NCI-H345 treated with DMSO at 0.1 percent for 48 hours (cell line): Measurements from ENCODE around the gene POU3F4.

Experiments used
- DNase-seq: peaks from one replicate; lab custom pipeline; 2025; ENCODE audit not compliant: unreplicated experiment; lab: John Stamatoyannopoulos, UW

POU3F4 gene

DNA sequence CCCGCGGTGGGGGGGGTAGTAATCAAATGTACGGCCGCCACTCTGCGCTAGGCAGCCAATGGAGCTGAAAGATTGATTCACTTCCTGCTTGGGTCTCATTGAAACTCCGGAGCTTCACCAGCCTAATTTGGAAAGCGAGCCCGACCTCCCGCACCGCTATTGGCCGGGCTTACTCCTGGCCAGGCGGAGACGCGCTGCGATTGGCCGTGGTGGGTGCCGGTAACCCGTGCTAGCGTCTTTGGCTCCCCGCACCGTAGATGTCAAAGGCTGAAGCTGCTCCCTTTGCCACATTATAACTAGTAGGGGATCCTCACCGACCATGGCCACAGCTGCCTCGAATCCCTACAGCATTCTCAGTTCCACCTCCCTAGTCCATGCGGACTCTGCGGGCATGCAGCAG lies at the start of gene POU3F4:
POU3F4 (plus strand) TSS at position 285 of the 400 bp plus-strand sequence; CDS start at position 320, 35 bp downstream.
- DNase-seq, result no peak

DNA sequence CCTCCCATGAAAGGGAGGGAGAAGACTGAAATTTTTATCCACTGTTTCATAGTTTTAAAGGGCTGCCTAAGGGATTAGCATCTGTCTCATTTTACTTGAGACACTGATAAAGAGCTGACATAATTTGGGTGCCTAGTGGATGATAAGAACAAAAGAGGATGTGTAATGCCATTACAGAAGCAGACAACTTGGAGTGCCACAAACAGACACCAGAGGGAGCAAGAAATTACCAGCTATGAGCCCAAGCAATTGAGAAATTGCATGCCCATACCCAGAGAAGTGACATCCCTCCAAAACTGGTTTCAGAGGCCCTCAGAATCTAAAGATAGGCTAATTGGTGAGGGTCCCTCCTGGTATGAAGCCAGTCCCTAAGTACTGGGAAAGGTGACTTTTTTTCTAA lies 38.5 kb upstream of the POU3F4 start:
- DNase-seq, result no peak

DNA sequence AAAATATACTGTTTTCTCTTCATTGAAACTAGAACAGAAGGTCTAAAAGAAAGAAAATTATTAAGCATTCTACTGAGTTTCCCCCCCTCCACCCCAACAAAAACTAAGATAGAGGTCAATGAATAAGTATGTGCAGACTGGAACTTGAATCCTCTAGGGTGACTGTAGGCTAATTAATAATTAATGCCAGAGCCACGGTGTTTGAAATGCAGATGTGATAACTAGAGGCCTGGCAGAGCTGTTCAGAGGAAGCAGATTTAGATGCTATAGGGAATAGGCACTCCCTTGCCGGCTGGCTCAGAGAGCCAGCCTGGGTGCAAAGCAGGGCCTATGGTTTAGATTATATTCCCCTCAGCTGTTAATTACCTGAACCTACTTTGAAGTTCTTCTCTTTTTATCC lies 12.2 kb upstream of the POU3F4 start:
- no peak for DNase-seq

DNA sequence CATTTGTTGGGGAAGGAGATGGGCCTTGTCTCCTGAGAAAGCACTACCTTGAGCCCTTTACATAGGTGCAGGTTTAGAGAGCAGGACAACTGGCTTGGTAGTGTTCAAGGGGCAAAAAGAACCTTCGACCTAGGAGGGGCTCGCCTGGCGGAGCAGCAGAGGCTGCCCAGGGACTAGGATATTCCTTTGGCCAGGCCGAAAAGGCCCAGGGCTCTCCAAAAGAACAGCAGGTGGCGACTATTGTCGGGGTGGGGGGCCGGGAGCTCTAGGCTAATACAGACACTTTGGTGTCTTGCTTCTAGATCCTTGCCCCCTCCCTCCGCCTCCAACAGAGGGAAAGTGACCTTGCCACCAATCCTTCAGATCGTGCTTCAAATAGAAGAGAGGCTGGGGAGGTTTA lies 7.1 kb upstream of the POU3F4 start:
- DNase-seq, result no peak

DNA sequence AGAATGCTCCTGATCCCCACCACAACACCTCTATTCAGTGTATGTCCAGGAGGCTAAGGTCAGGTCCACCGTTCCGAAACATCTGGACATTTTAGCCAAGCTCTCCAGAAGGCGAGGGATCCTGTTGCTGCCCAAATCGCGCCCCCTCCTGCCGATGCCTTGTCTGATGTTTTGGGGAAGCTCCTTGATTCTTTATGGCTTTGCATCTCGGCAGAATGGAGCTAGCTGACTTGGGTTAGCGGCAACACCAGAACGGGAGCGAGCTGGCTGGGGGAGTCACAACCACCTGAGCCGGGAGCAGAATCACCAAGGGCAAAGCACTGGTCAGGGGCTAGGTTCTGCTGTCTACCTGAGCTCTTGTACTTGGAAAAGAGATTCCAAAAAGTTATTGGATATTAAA lies 6.6 kb upstream of the POU3F4 start:
- DNase-seq, result no peak

DNA sequence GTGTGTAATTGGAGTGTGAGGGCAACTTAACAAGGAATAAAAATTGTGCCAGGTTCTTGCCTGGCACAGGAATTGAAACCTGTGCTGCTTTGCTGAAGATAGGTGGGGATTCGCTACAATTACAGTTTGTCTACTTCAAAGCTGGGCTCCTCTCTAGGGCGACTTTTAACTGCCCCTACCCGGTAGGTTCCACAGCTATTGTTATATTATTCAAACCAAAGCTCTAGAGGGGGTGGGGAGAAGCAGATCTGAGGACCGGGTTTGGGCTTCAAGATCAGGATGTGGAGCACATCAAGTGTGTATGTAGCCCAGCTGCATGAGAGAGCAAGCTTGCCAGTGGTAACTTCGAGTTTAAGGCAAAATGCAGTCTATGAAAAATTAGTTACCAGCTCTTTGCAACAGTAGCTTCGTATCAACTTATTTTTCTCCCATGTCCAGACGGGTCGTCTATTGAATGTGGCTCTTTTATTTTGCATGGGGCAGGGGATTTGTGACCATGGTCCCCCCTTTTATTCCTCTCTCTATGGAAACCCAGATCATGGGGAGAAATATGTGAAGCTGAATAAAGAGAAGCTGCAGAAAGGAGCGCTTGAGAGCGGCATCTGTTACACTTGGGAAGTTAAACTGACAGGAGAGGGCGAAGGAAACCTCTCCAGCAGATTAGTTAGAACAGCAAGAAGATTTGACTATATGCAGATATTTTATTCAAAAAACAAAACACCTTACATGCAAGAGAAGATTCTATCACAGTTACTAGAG lies 3.2 kb upstream of the POU3F4 start:
- DNase-seq, result no peak

DNA sequence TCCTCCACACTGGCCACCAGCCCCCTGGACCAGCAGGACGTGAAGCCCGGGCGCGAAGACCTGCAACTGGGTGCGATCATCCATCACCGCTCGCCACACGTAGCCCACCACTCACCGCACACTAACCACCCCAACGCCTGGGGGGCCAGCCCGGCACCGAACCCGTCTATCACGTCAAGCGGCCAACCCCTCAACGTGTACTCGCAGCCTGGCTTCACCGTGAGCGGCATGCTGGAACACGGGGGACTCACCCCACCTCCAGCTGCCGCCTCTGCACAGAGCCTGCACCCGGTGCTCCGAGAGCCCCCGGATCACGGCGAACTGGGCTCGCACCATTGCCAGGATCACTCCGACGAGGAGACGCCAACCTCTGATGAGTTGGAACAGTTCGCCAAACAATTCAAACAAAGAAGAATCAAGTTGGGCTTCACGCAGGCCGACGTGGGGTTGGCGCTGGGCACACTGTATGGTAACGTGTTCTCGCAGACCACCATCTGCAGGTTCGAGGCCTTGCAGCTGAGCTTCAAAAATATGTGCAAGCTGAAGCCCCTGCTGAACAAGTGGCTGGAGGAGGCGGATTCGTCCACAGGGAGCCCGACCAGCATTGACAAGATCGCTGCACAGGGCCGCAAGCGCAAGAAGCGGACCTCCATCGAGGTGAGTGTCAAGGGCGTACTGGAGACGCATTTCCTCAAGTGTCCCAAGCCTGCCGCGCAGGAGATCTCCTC lies 600 bp downstream of the POU3F4 start:
- DNase-seq, result no peak

DNA sequence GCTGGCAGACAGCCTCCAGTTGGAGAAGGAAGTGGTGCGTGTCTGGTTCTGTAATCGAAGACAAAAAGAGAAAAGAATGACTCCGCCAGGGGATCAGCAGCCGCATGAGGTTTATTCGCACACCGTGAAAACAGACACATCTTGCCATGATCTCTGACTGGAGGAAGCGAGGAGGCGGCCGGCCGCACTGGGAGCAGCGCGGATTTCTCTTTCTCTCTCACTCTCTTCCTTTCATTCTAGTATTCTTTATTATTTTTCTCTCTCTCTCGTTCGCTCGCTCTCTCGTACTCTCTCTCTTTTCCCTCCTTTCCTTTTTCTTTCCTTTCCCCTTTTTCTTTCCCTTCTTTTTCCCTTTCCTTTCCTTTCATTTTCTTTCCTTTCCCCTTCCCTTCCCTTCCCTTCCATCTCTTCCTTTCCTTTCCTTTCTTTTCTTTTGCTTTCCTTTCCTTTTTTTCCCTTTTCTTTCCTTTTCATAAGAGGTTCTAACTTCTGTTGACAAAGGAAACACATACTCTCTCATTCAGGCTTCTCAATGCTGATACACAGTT lies 1.2 kb downstream of the POU3F4 start:
- no peak for DNase-seq

DNA sequence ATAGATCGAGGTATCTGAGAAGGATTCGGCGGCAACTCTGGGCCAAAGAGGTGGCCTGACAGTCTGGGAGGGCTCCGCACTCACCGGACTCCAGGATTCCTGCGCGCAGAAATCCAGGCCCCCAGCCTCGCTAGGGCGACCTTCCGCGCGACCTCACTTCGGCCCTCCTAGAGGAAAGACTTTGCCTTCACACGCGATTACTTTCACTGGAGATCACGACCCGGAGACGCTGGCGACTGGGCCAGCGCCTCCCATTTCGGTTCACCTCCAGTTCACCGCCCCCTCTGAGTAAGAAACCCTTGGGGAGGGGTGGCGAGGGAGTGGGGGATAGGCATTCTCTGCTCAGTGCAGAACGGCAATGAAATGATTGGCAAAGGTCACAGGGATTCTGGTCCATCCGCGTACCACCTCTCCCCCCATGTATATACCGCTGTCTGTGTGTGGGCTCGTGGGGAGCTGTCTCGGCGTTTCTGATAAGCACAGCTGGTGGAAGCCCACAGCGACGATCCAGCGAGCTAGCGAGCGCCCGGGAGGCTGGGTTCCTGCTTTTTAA lies 2.5 kb downstream of the POU3F4 start:
- DNase-seq, result no peak

DNA sequence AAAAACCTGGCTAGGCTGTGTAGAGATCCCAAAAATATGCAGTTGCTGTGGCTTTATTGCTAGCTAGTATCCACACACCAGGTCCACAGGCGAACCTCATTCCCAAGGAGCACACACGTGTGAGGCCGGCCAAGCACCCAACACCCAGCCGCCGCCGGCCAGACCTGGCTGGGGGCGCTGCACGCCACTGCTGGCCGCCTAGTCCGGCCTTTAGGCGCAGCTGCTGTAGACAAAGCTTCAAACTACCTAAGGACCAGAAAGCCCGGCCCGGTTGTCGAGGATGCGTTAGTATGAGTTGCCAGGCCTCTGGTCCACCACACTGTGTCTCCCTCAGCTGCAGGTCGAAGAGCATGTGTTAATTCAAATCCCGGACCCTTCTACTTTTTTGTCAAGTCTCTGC lies 3.1 kb downstream of the POU3F4 start:
- no peak for DNase-seq

DNA sequence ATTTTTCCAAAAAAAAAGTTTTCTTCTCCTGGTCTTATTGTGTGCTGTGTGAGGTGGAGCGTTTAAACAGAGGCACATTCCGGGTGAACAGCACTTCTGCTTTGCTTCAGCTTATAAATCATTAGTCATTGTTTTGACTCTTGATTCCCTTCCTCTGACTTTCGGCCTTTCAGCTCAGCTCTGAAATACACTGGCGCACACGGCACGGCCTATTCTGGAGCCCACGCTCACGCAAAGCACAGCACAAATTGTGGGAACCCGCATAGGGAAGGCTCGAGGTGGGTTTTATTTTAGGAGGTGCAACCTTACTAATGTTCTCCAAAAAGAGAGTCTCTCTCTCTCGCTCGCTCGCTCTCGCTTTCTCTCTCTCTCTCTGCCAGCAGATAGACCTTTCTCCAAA lies 4.0 kb downstream of the POU3F4 start:
- no peak for DNase-seq

DNA sequence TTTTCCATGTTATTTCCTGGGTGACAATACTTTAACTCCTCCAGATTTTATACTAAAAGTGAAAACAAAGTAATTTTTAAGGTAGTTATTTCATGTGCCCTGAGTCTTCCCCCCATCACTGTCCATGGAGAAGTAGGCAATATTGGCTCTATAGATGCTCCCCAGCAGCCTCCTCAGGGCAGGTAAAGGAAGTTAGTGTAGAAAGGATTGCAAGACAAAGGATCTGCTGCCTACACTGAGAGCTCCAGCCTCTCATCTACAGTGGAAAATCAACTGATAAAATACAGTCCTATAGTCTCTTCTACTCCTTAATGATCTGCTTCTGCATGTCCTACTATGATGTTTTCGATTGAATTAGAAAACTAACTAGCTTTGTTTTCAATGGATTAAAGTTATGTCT lies 8.5 kb downstream of the POU3F4 start:
- no peak for DNase-seq

DNA sequence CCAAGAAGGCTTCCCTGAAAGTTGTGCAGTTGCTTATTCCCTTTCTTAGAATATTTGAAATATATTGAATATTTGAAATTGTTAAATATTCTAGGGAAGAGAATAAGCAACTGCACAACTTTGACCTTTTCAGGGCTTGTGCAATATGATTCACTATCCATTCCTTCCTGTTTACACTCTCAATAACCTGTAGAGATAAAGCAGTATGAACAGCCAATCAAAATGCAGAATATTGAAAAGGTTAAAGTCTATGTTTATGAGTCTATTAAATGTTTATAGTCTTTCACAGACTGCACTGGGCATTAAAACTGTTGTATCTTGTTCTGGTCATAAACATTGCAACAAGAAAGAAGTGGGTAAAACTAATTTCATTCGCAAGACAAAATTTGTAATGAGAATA lies 13.8 kb downstream of the POU3F4 start:
- no peak for DNase-seq

DNA sequence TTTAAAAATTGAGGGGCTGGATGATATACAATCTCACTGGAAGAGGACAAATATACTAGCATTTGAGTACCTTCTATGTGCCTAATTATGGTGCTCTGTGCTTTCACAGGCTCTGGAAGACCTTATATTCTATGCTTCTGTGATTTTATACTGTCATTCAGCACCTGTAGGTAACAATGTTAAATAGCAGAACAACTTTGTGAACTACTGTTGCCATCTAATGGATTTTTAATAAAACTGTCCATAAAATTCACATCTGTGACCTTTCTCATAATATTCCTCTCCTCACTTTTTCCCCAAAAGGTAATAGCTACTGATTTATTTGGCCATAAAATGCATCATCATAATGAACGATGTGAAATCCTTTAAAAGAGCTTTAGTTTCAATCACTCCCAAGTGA lies 21.9 kb downstream of the POU3F4 start:
- DNase-seq, result no peak

DNA sequence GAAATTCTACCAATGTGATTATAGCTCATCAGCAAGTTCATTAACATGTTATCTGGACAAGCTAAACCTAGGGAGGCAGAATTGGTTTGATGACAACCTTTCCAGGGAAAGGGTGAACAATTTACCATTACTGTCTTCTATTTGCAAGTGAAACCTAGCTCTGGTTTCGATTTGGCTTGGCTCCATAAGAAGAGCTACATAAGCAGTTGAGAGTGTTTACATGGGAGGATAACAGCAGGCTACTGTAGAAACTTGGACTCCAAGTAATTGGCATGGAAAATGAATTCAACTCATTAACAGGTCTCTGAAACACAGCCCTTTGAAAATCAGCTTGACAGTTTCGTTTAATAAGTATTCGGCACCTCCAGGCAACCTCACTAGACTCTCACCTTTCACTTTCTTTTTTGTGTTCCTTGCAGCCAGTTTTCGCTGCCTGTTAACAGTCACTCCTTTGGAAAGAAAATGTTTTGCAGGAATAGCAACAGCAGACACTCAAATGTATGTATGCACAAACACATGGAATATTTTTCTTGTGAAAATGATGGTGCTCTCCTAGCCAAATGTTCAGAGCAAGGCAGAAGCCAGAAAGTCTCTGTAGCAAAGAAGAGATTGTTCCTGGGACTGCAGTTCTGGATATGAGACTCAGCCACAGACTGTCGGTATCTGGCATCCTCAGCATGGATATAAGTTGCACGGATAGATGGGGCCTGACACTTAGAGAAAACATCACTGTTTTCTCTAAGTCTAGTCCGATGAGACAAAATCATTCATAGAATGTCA lies 27.5 kb downstream of the POU3F4 start:
- no peak for DNase-seq
